ENCODE results near the gene SLC7A1.

SLC7A1 gene

DNA sequence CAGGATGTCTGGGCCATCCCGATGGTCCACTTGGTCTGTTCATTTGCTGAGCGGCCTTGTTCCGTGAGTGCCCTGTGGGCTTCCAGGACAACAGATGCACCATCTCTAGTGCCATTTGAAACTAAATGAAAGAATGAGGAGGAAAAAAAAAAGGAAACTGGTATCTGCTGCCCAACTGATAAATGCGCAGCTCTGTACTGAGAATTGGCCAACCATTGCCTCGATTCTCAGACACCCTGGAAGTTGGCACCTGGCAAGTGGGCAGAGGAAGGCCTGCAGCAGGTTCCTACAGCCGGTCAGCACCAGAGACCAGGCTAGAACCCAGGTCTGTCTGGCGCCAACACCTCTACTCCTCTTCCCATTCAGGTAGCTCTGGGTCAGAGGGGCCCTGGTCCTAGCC, 18.9 kb downstream of the SLC7A1 start:
- no peaks in the 10 kb centered on the region for H3K9me3 Mint-ChIP-seq
- H3K4me3 Mint-ChIP-seq: no peak overlapping the region
- intact Hi-C loops (cut with micrococcal nuclease): no loop called here
- H3K36me3 Mint-ChIP-seq (ENCODE audit: low read depth): no peaks in the 10 kb centered on the region
- no peak overlapping the region for H3K27ac Mint-ChIP-seq
- peaks cover 37% of the 10 kb centered on the region for H3K4me1 Mint-ChIP-seq (ENCODE audit: low read depth)
- no peaks in the 10 kb centered on the region for H3K27me3 Mint-ChIP-seq

DNA sequence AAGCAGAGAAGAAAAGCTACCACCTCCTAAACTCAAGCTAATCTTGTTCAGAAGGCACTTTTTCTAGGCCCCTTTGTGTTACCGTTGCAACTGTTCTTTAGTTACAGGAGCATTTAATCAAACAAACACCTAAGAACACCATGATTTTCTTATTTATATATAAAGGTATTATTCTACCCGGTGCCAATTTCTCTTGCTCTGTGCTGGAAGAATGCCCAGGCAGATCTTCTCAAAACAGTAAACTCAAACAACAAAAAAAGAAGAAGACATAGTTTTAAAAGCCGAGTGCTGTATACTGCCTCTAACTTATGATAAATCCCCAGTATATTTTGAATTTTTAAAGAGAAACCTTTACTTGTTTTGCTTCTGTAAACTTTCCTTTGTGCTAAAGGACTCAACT, 20.4 kb downstream of the SLC7A1 start:
- Mint-ChIP-seq H3K4me1 (ENCODE audit: low read depth) (peaks cover 42% of the 10 kb centered on the region), H3K27ac (no peak overlapping the region), H3K36me3 (ENCODE audit: low read depth) (no peaks in the 10 kb centered on the region), H3K9me3 (no peaks in the 10 kb centered on the region), H3K4me3 (no peak overlapping the region), H3K27me3 (no peaks in the 10 kb centered on the region)
- intact Hi-C loops (cut with micrococcal nuclease): no loop called here

- no peaks in the 10 kb centered on the region for H3K9me3 Mint-ChIP-seq
- no peaks in the 10 kb centered on the region for H3K36me3 Mint-ChIP-seq (ENCODE audit: low read depth)
- intact Hi-C loops (cut with micrococcal nuclease): no loop called here
- H3K27me3 Mint-ChIP-seq: no peaks in the 10 kb centered on the region
- no peak overlapping the region for H3K4me3 Mint-ChIP-seq
- no peak overlapping the region for H3K27ac Mint-ChIP-seq
- peaks cover 40% of the 10 kb centered on the region for H3K4me1 Mint-ChIP-seq (ENCODE audit: low read depth)
Observed at GRCh38 chr13:29573190-29573589, 22.3 kb downstream of the SLC7A1 start.

GRCh38 chr13:29572575-29572974, 22.9 kb downstream of the SLC7A1 start:
- Mint-ChIP-seq H3K36me3 (ENCODE audit: low read depth) (no peaks in the 10 kb centered on the region), H3K4me3 (no peak overlapping the region), H3K9me3 (no peaks in the 10 kb centered on the region), H3K27me3 (no peaks in the 10 kb centered on the region), H3K27ac (no peak overlapping the region), H3K4me1 (ENCODE audit: low read depth) (peaks cover 35% of the 10 kb centered on the region)
- intact Hi-C loops (cut with micrococcal nuclease): no loop called here

DNA sequence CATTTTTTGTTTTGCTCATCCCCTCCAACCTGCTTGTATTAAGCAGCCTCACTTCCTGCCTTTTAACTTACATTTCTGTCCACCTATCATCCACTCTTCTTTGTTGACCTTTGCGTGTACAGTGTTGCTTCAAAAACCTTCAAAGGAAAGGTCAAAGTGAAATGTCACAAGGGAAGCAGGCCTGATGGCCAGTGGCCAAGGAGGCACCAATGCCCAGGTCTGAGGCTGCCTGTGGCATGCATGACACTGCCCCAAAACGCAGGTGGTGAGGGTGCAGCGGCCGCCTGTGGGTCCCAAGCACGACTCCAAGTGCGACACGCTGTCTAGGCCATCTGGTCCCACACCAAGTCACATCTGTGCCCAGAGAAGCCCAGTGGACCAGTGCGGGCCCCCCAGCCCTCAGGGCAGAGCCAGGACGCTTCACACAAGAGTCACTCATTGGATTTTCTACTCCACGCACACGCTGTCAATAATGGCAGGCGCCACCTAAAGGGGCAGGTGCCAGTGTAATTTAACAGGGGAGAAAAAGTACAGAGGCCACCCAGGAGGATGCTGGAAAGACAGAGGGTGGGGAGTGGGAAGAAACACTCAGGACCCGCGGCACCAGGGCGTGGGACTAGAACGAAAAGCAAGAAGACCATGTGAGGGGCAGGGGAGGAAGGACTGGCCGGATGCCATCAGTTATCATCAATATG, 23.5 kb downstream of the SLC7A1 start:
- Mint-ChIP-seq H3K4me3 (no peak overlapping the region), H3K4me1 (ENCODE audit: low read depth) (peaks cover 31% of the 10 kb centered on the region), H3K36me3 (ENCODE audit: low read depth) (no peaks in the 10 kb centered on the region), H3K9me3 (no peaks in the 10 kb centered on the region), H3K27me3 (no peaks in the 10 kb centered on the region), H3K27ac (no peak overlapping the region)
- intact Hi-C loops (cut with micrococcal nuclease): no loop called here

DNA sequence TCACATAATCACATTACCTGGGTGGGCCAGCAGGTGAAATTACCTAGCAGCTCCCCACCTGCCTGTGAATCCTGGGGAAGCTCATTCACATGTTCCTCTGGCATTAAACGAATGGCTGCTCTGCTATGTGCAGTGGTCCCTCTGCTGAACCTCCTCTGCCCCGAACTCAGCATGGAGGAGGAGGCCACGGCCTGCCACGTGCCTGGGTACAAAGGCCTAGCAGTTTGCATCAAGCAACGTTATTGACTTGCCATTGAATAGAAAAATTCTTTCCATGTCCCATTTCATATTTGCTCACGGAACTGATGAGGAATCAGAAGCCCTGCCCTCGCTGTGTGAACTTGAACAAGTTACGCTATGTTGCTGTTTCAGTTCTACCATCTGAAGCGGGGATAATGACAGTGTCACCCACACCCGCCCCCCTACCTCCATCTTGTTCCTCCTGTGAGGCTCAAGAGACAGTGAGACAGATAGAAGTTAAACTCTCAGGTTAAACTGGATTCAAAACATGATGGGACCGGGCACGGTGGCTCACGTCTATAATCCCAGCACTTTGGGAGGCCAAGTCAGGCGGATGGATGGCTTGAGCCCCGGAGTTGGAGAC, 25.3 kb downstream of the SLC7A1 start:
- Mint-ChIP-seq H3K36me3 (ENCODE audit: low read depth) (no peaks in the 10 kb centered on the region), H3K9me3 (no peaks in the 10 kb centered on the region), H3K27me3 (no peaks in the 10 kb centered on the region), H3K4me1 (ENCODE audit: low read depth) (peaks cover 30% of the 10 kb centered on the region), H3K27ac (no peak overlapping the region), H3K4me3 (no peak overlapping the region)
- intact Hi-C loops (cut with micrococcal nuclease): no loop called here

GRCh38 chr13:29569253-29570050, 26.0 kb downstream of the SLC7A1 start:
- Mint-ChIP-seq H3K27ac (no peak overlapping the region), H3K27me3 (no peaks in the 10 kb centered on the region), H3K9me3 (no peaks in the 10 kb centered on the region), H3K4me3 (no peak overlapping the region), H3K36me3 (ENCODE audit: low read depth) (no peaks in the 10 kb centered on the region), H3K4me1 (ENCODE audit: low read depth) (peaks cover 30% of the 10 kb centered on the region)
- intact Hi-C loops (cut with micrococcal nuclease): no loop called here

- no peak overlapping the region for H3K4me3 Mint-ChIP-seq
- H3K4me1 Mint-ChIP-seq (ENCODE audit: low read depth): peaks cover 27% of the 10 kb centered on the region
- H3K36me3 Mint-ChIP-seq (ENCODE audit: low read depth): no peaks in the 10 kb centered on the region
- no peak overlapping the region for H3K27ac Mint-ChIP-seq
- intact Hi-C loops (cut with micrococcal nuclease): no loop called here
- H3K27me3 Mint-ChIP-seq: no peaks in the 10 kb centered on the region
- H3K9me3 Mint-ChIP-seq: no peaks in the 10 kb centered on the region
Observed at GRCh38 chr13:29568731-29569130, 26.8 kb downstream of the SLC7A1 start.

GRCh38 chr13:29567411-29567810, 28.1 kb downstream of the SLC7A1 start:
- H3K4me1 Mint-ChIP-seq (ENCODE audit: low read depth): peaks cover 21% of the 10 kb centered on the region
- intact Hi-C loops (cut with micrococcal nuclease): no loop called here
- no peaks in the 10 kb centered on the region for H3K9me3 Mint-ChIP-seq
- H3K27me3 Mint-ChIP-seq: no peaks in the 10 kb centered on the region
- H3K36me3 Mint-ChIP-seq (ENCODE audit: low read depth): no peaks in the 10 kb centered on the region
- H3K27ac Mint-ChIP-seq: no peak overlapping the region
- no peak overlapping the region for H3K4me3 Mint-ChIP-seq

DNA sequence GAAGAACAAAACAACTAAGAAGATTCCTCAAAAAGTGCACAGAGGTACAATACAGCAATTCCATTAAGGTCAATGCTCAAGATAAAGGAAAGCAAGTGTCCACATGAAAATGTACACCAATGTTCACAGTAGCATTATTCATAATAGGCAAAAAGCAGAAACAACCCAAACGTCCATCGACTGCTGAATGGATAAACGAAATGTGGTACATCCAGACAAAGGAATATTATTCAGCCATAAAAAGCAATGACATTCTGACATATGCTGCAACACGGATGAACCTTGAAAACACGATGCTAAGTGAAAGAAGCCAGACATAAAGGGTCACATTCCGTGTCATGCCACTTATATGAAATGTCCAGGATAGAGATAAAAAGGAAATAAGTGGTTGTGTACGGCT, 29.3 kb downstream of the SLC7A1 start:
- Mint-ChIP-seq H3K9me3 (no peaks in the 10 kb centered on the region), H3K27me3 (no peaks in the 10 kb centered on the region), H3K27ac (no peak overlapping the region), H3K36me3 (ENCODE audit: low read depth) (no peaks in the 10 kb centered on the region), H3K4me1 (ENCODE audit: low read depth) (peaks cover 19% of the 10 kb centered on the region), H3K4me3 (no peak overlapping the region)
- intact Hi-C loops (cut with micrococcal nuclease): no loop called here

- Mint-ChIP-seq H3K27me3 (no peaks in the 10 kb centered on the region), H3K4me1 (ENCODE audit: low read depth) (peaks cover 11% of the 10 kb centered on the region), H3K4me3 (no peak overlapping the region), H3K36me3 (ENCODE audit: low read depth) (no peaks in the 10 kb centered on the region), H3K9me3 (no peaks in the 10 kb centered on the region), H3K27ac (no peak overlapping the region)
- intact Hi-C loops (cut with micrococcal nuclease): no loop called here
Observed at GRCh38 chr13:29564818-29565217, 30.7 kb downstream of the SLC7A1 start.

- Mint-ChIP-seq H3K9me3 (no peaks in the 10 kb centered on the region), H3K36me3 (ENCODE audit: low read depth) (no peaks in the 10 kb centered on the region), H3K27ac (no peak overlapping the region), H3K4me1 (ENCODE audit: low read depth) (peaks cover 11% of the 10 kb centered on the region), H3K4me3 (no peak overlapping the region), H3K27me3 (no peaks in the 10 kb centered on the region)
- intact Hi-C loops (cut with micrococcal nuclease): no loop called here
Observed at GRCh38 chr13:29564373-29564772, 31.1 kb downstream of the SLC7A1 start.

DNA sequence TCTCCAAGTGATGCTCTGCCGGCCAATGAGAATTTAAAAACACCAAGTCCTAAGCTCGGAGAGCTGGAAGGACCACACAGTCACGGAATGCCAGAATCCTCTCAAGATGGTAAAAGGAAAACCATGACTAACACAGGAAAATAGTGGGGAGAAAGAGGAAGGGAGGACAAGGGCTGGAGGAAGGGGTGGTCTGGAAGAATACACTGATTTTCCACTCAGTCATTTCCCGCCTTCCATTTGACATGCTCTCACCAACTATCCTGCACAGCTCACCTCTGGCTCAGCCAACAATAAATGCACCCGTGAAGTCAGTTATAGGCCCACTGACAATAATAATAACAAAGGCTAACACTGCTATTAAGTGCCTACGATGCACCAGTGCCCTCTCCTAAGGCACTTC, 31.5 kb downstream of the SLC7A1 start:
- H3K27me3 Mint-ChIP-seq: no peaks in the 10 kb centered on the region
- H3K9me3 Mint-ChIP-seq: no peaks in the 10 kb centered on the region
- no peak overlapping the region for H3K27ac Mint-ChIP-seq
- intact Hi-C loops (cut with micrococcal nuclease): no loop called here
- H3K36me3 Mint-ChIP-seq (ENCODE audit: low read depth): no peaks in the 10 kb centered on the region
- H3K4me1 Mint-ChIP-seq (ENCODE audit: low read depth): peaks cover 11% of the 10 kb centered on the region
- no peak overlapping the region for H3K4me3 Mint-ChIP-seq

GRCh38 chr13:29562786-29563438, 32.6 kb downstream of the SLC7A1 start:
- Mint-ChIP-seq H3K27ac (no peak overlapping the region), H3K27me3 (no peaks in the 10 kb centered on the region), H3K36me3 (ENCODE audit: low read depth) (no peaks in the 10 kb centered on the region), H3K4me3 (no peak overlapping the region), H3K9me3 (no peaks in the 10 kb centered on the region), H3K4me1 (ENCODE audit: low read depth) (peaks cover 11% of the 10 kb centered on the region)
- intact Hi-C loops (cut with micrococcal nuclease): no loop called here

Data from dendritic cell treated with granulocyte-macrophage colony-stimulating factor and Interleukin-4, amounts not matched to agents 40 ng/mL and 50 ng/mL, for 4 days (primary cell).